HEK293 (cell line): ENCODE measurements around the gene DCHS2.

ENCODE experiments used
- OSR2 ChIP-seq: fragments of 450-650 bp; formaldehyde crosslinking; IDR thresholded peaks from 2 replicates; pipeline ENCODE4 v1.5.1; 2016; ENCODE audit warnings: missing biosample characterization, missing genetic modification characterization
- TF ChIP-seq, protein P1 (sequence below): fragments of 450-650 bp; formaldehyde crosslinking; IDR thresholded peaks from 2 replicates; pipeline ENCODE4 v1.5.1; 2016; ENCODE audit warnings: missing biosample characterization, missing genetic modification characterization

GRCh38 chr4:154390324-154390723, 101.3 kb downstream of the DCHS2 start:
- no peak for TF ChIP-seq OSR2 (tag by site-specific recombination)
- TF ChIP-seq, protein P1, sequence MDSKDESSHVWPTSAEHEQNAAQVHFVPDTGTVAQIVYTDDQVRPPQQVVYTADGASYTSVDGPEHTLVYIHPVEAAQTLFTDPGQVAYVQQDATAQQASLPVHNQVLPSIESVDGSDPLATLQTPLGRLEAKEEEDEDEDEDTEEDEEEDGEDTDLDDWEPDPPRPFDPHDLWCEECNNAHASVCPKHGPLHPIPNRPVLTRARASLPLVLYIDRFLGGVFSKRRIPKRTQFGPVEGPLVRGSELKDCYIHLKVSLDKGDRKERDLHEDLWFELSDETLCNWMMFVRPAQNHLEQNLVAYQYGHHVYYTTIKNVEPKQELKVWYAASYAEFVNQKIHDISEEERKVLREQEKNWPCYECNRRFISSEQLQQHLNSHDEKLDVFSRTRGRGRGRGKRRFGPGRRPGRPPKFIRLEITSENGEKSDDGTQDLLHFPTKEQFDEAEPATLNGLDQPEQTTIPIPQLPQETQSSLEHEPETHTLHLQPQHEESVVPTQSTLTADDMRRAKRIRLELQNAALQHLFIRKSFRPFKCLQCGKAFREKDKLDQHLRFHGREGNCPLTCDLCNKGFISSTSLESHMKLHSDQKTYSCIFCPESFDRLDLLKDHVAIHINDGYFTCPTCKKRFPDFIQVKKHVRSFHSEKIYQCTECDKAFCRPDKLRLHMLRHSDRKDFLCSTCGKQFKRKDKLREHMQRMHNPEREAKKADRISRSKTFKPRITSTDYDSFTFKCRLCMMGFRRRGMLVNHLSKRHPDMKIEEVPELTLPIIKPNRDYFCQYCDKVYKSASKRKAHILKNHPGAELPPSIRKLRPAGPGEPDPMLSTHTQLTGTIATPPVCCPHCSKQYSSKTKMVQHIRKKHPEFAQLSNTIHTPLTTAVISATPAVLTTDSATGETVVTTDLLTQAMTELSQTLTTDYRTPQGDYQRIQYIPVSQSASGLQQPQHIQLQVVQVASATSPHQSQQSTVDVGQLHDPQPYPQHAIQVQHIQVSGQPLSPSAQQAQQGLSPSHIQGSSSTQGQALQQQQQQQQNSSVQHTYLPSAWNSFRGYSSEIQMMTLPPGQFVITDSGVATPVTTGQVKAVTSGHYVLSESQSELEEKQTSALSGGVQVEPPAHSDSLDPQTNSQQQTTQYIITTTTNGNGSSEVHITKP (tag by site-specific recombination), result no peak
